ENCODE results near the gene ELOA2.

GRCh38 chr18:47062471-47062870 is 27.1 kb upstream of the ELOA2 start:
- no peak for TF ChIP-seq EZH2 (IDR thresholded peaks at IDR 0.05; ENCODE audit: low read length, missing control alignments)
- TF ChIP-seq CTCF (conservative IDR thresholded peaks at IDR 0.05 in 1 of 2, IDR thresholded peaks at IDR 0.05 in 1 of 2; ENCODE audit: low read depth in 1 of 2, low read length in 2 of 2) = no peak
